ENCODE measurements around the gene PRR16. TPM values are rescaled to one million over a fixed set of nuclear protein-coding genes. Genes with fewer than 3 reads are reported as not detected.

Gene PRR16
- total and polyA plus RNA-seq, 2 experiments from 2014 or later, result 1.0 to 1.7 TPM

- DNase-seq (ENCODE audit: low spot score) (peak; percentile 69), ATAC-seq (peak; percentile 95)
- H3K4me1 ChIP-seq (ENCODE audit: insufficient read depth), result peaks cover 11% of the 10 kb centered on the region; the same call in 1 of the 2 replicates
- no peaks in the 10 kb centered on the region for H3K27me3 ChIP-seq (ENCODE audit: insufficient read depth)
- no peaks in the 10 kb centered on the region for H3K36me3 ChIP-seq (ENCODE audit: insufficient read depth)
- H3K4me2 ChIP-seq, result no peak overlapping the region
- Mint-ChIP-seq H3K27me3 (ENCODE audit: insufficient read depth, low read depth, poor library complexity) (peaks cover 1% of the 10 kb centered on the region), H3K9me3 (no peaks in the 10 kb centered on the region; the same call in 2 of the 3 replicates), H3K4me3 (no peak overlapping the region), H3K4me1 (peaks cover 17% of the 10 kb centered on the region), H3K36me3 (ENCODE audit: low read depth) (no peaks in the 10 kb centered on the region), H3K27ac (no peak overlapping the region)
- no peak overlapping the region for H2AFZ ChIP-seq
- no peaks in the 10 kb centered on the region for H3F3A ChIP-seq (replicated peaks; ENCODE audit: low read depth)
- no peaks in the 10 kb centered on the region for H4K20me1 ChIP-seq (replicated peaks; ENCODE audit: insufficient read depth)
- no peaks in the 10 kb centered on the region for H3K79me2 ChIP-seq (replicated peaks; ENCODE audit: insufficient read depth)
- H3K27ac ChIP-seq (ENCODE audit: low read depth), result no peak overlapping the region
- no peaks in the 10 kb centered on the region for H3K9me2 ChIP-seq (ENCODE audit: insufficient read depth)
- TF ChIP-seq POLR2AphosphoS5 (IDR thresholded peaks at IDR 0.05; ENCODE audit: low read depth) (no peak), CTCF (conservative IDR thresholded peaks at IDR 0.05; ENCODE audit: low read depth in 2 of 2) (peak; percentile 68 to 69)
- no peak overlapping the region for H3K4me3 ChIP-seq
Measured at GRCh38 chr5:120684749-120685415, 220.8 kb downstream of the PRR16 start.

- Histone ChIP-seq H3K9me2 (ENCODE audit: insufficient read depth) (no peaks in the 10 kb centered on the region), H3K27me3 (ENCODE audit: insufficient read depth) (no peaks in the 10 kb centered on the region), H3K79me2 (replicated peaks; ENCODE audit: insufficient read depth) (no peaks in the 10 kb centered on the region), H3F3A (replicated peaks; ENCODE audit: low read depth) (no peaks in the 10 kb centered on the region), H3K36me3 (ENCODE audit: insufficient read depth) (no peaks in the 10 kb centered on the region), H3K4me1 (ENCODE audit: insufficient read depth) (peaks cover 23% of the 10 kb centered on the region), H3K4me2 (0 out of 2 replicates have a peak overlapping the region, but pooled peaks have one; percentile 6), H2AFZ (no peak overlapping the region), H3K27ac (ENCODE audit: low read depth) (no peak overlapping the region), H4K20me1 (replicated peaks; ENCODE audit: insufficient read depth) (no peaks in the 10 kb centered on the region), H3K4me3 (no peak overlapping the region)
- Mint-ChIP-seq H3K27ac (peak overlapping the region; percentile 62; the same call in 1 of the 2 replicates), H3K27me3 (ENCODE audit: insufficient read depth, low read depth, poor library complexity) (peaks cover 1% of the 10 kb centered on the region), H3K36me3 (ENCODE audit: low read depth) (peaks cover 7% of the 10 kb centered on the region; the same call in 2 of the 3 replicates), H3K4me1 (peaks cover 26% of the 10 kb centered on the region), H3K4me3 (no peak overlapping the region), H3K9me3 (peaks cover 5% of the 10 kb centered on the region; the same call in 2 of the 3 replicates)
- no peak for ATAC-seq
- DNase-seq (ENCODE audit: low spot score), result no peak
- no peak for TF ChIP-seq STAT1 (IDR thresholded peaks at IDR 0.05; ENCODE audit: unreplicated experiment)
- no peak for TF ChIP-seq ETS1 (IDR thresholded peaks at IDR 0.05)
- TF ChIP-seq CTCF (conservative IDR thresholded peaks at IDR 0.05; ENCODE audit: low read depth in 2 of 2), result no peak
- TF ChIP-seq ZNF331 (CRISPR knock-in tag; IDR thresholded peaks at IDR 0.05; ENCODE audit: low read depth), result no peak
- TF ChIP-seq REST (IDR thresholded peaks at IDR 0.05; ENCODE audit: unreplicated experiment), result no peak
- TF ChIP-seq JUNB (IDR thresholded peaks at IDR 0.05; ENCODE audit: unreplicated experiment), result no peak
- no peak for TF ChIP-seq NANOG (IDR thresholded peaks at IDR 0.05; ENCODE audit: borderline replicate concordance)
- no peak for TF ChIP-seq CREB1 (CRISPR knock-in tag; IDR thresholded peaks at IDR 0.05; ENCODE audit: low read depth)
- no peak for TF ChIP-seq ZNF114 (CRISPR knock-in tag; IDR thresholded peaks at IDR 0.05)
- TF ChIP-seq POLR2AphosphoS5 (IDR thresholded peaks at IDR 0.05; ENCODE audit: low read depth), result no peak
Measured at GRCh38 chr5:120690621-120691407, 226.7 kb downstream of the PRR16 start.

Data from GM23338 (cell line).